Endothelial cell of umbilical vein (primary cell): ENCODE measurements around the gene CDC45. TPM values are rescaled to one million over a fixed set of nuclear protein-coding genes. Genes with fewer than 3 reads are reported as not detected.

ENCODE experiments used
- BruUV-seq: library from RNA; stranded (reverse); fragments of 400-500 nt; replicated peaks from 2 replicates; lab custom pipeline; 2021; lab: Mats Ljungman, UMichigan
- CTCF ChIA-PET: fragments of 300-600, 350-600 bp; sonication (Branson Sonifier 250); formaldehyde crosslinking; loops from one replicate; lab custom pipeline; 2021; ENCODE audit warnings: antibody characterized with exemption, inconsistent platforms; lab: Charles Lee
- POLR2A ChIA-PET: fragments of 300-600, 350-600 bp; sonication (Branson Sonifier 250); formaldehyde crosslinking; loops from one replicate; lab custom pipeline; 2021; ENCODE audit warnings: antibody characterized with exemption, inconsistent platforms; lab: Charles Lee
- DNase-seq: peaks from one replicate; pipeline ENCODE4 v3.0.0-alpha.2; 2011; ENCODE audit warnings: low read depth, low spot score
- FAIRE-seq: peaks from 2 replicates; lab custom pipeline; 2011; peaks lifted over from hg19 to GRCh38; lab: Jason Lieb, UNC
- H2AFZ ChIP-seq: 2 replicates; pipeline ENCODE4 v1.6.0; 2012; ENCODE audit warnings: low read depth, low read length, control low read depth, inconsistent platforms
- H3K27ac ChIP-seq: 2 replicates; pipeline ENCODE4 v1.5.1; 2011; ENCODE audit warnings: low read depth, mild to moderate bottlenecking, control low read depth, low read length, moderate library complexity; ENCODE audit not compliant: insufficient read depth
- H3K27me3 ChIP-seq, 2 experiments: 2 replicates each; pipeline versions ENCODE4 v1.6.0 to v1.6.1; 2011; ENCODE audit warnings: low read length in 2 of 2, mixed read lengths in 1 of 2; ENCODE audit not compliant: control insufficient read depth in 2 of 2, insufficient read depth in 2 of 2
- H3K36me3 ChIP-seq, 2 experiments: 2 replicates in 1 of 2; 3 replicates in 1 of 2; pipeline ENCODE4 v1.5.1; 2011; ENCODE audit warnings: low read length in 2 of 2, mild to moderate bottlenecking in 1 of 2, moderate library complexity in 1 of 2; ENCODE audit not compliant: control insufficient read depth in 2 of 2, insufficient read depth in 2 of 2; ENCODE audit errors: extremely low read depth in 1 of 2
- H3K4me1 ChIP-seq: 3 replicates; pipeline ENCODE4 v1.5.1; 2011; ENCODE audit warnings: mild to moderate bottlenecking, low read length; ENCODE audit not compliant: control insufficient read depth, insufficient read depth; ENCODE audit errors: extremely low read depth
- H3K4me2 ChIP-seq: 2 replicates; pipeline ENCODE4 v1.6.1; 2011; ENCODE audit warnings: low read length, control low read depth, mixed read lengths; ENCODE audit not compliant: insufficient read depth
- H3K4me3 ChIP-seq, 3 experiments: fragments of 200-600 bp in 1 of 3; sonication (generic), shearing (Covaris generic) in 1 of 3; replicated peaks in 1 of 3; 2 replicates each; pipeline ENCODE4 v1.5.1; 2011 to 2016; ENCODE audit warnings: control low read depth in 3 of 3, low read length in 3 of 3, mild to moderate bottlenecking in 2 of 3, inconsistent platforms in 1 of 3, low read depth in 1 of 3, moderate library complexity in 1 of 3; ENCODE audit not compliant: insufficient read depth in 1 of 3
- H3K79me2 ChIP-seq: 2 replicates; pipeline ENCODE4 v1.6.0; 2012; ENCODE audit warnings: low read length, inconsistent platforms; ENCODE audit not compliant: control insufficient read depth, insufficient read depth
- H3K9ac ChIP-seq: replicated peaks from 2 replicates; pipeline ENCODE3; 2011; ENCODE audit warnings: low read length, control low read depth; ENCODE audit not compliant: insufficient read depth; ENCODE audit errors: extremely low read depth
- H3K9me1 ChIP-seq: replicated peaks from 3 replicates; pipeline ENCODE4 v1.6.0; 2011; ENCODE audit warnings: mild to moderate bottlenecking, low read length; ENCODE audit not compliant: control insufficient read depth, insufficient read depth; ENCODE audit errors: extremely low read depth
- H3K9me3 ChIP-seq: replicated peaks from 2 replicates; pipeline ENCODE4 v1.5.1; 2012; ENCODE audit warnings: low read length, inconsistent platforms; ENCODE audit not compliant: control insufficient read depth, insufficient read depth
- H4K20me1 ChIP-seq: replicated peaks from 2 replicates; pipeline ENCODE3; 2011; ENCODE audit warnings: mild to moderate bottlenecking, low read length; ENCODE audit not compliant: control insufficient read depth, insufficient read depth; ENCODE audit errors: extremely low read depth
- FOS ChIP-seq: IDR thresholded peaks from 2 replicates; pipeline ENCODE4 v1.6.1; 2011; ENCODE audit warnings: mild to moderate bottlenecking, low read length, moderate library complexity, borderline replicate concordance; ENCODE audit not compliant: insufficient read depth
- GATA2 ChIP-seq: IDR thresholded peaks from 2 replicates; pipeline ENCODE4 v1.7.0; 2011; ENCODE audit warnings: low read depth, mild to moderate bottlenecking, moderate library complexity, mixed read lengths, low read length; ENCODE audit not compliant: insufficient read length, insufficient read depth
- JUN ChIP-seq: IDR thresholded peaks from 2 replicates; pipeline ENCODE4 v1.6.1; 2011; ENCODE audit warnings: borderline replicate concordance, low read depth; ENCODE audit not compliant: insufficient read length, insufficient read depth
- MYC ChIP-seq: IDR thresholded peaks from one replicate; pipeline ENCODE4 v1.6.1; 2011; ENCODE audit warnings: mild to moderate bottlenecking, low read depth, low read length
- POLR2A ChIP-seq: IDR thresholded peaks from 2 replicates; pipeline ENCODE4 v1.6.1; 2012; ENCODE audit warnings: low read depth, mild to moderate bottlenecking, control low read depth, low read length
- POLR2AphosphoS5 ChIP-seq: IDR thresholded peaks from 2 replicates; pipeline ENCODE4 v1.6.1; 2012; ENCODE audit warnings: low read depth, mild to moderate bottlenecking, control low read depth, low read length, moderate library complexity; ENCODE audit not compliant: insufficient read depth
- dilution Hi-C: fragments of 300-500 bp; cut with MboI; formaldehyde crosslinking; loops from one replicate; pipeline ENCODE4 v1.15.0; 2019; ENCODE audit warnings: low sequenced_read_pairs; ENCODE audit not compliant: extremely low pct_ligation_motif_present
- intact Hi-C: fragments of 100-400 bp; cut with micrococcal nuclease; formaldehyde crosslinking; loops from one replicate; pipeline ENCODE4 v1.10.0; 2022
- polyA plus RNA-seq, 4 experiments: library from polyadenylated mRNA; depleted of rRNA in 3 of 4; stranded (reverse) in 3 of 4; unstranded in 1 of 4; fragments of >200 nt; gene quantifications; 2 replicates each; pipeline versions ENCODE4 v1.2.1 to v1.2.3, GENCODE V29; 2011 to 2012; ENCODE audit warnings: missing spikeins in 1 of 4
- total RNA-seq: library from RNA; stranded (reverse); gene quantifications from 2 replicates; pipeline ENCODE4 v1.2.3, GENCODE V29; 2021
- TF ChIP-seq, protein P1 (sequence below): IDR thresholded peaks from 2 replicates; pipeline ENCODE4 v1.6.1; 2011; ENCODE audit not compliant: insufficient read depth, insufficient read length
- TF ChIP-seq, protein P2 (sequence below), 2 donors: IDR thresholded peaks; 1 replicate in 1 of 2; 2 replicates in 1 of 2; pipeline ENCODE4 v1.5.1; 2011; ENCODE audit warnings: low read length in 2 of 2, mild to moderate bottlenecking in 2 of 2, moderate library complexity in 2 of 2, control low read depth in 1 of 2, inconsistent platforms in 1 of 2, low read depth in 1 of 2; ENCODE audit not compliant: insufficient read depth in 1 of 2; ENCODE audit errors: extremely low read depth in 1 of 2

CDC45 gene
- total and polyA plus RNA-seq, 2 donors (not counting 3 experiments of a cell fraction or from before 2014, with no cell fraction given): 36.6 to 40.6 TPM

DNA sequence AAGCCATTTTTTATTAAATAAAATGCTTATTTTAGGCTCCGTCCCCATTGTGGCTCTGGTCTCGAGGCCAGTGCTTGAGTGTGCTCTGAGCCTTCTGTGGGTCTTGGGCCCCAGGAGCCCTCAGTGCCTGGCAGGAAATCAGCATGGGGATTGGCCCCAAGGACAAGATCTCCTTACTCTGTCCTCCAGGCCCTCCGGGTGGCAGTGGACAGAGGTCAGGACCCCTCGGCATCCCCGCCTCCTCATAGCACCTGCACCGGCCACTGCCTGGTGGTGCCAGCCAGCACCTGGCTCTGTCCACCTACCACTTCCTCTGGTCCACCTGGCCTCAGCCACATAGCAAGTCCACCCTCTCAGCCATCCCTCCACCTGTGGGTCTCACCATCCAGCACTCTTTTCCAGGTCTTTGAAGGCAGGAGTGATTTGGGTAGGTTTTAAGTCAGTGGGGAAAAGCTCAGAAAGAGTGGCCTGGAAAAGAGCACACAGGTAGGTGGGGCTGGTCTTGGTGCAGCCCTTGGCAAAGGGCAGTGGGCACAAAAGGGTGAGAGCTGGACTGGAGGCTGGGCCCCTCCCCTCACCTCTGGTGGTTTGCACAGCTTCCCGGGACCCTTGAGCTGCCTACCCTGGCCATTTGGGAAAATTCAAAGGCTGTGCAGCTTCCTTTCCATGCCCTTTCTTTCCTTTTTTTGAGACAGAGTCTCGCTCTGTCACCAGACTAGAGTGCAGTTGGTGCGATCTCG is 41.0 kb downstream of the CDC45 start:
- CTCF ChIA-PET: interaction anchor here (1.0 to 4.6 kb wide), 6 partner anchors 11 to 109 kb away, joined by 3 to 50 read pairs (median 4); no protein-coding TSS in a partner anchor
- dilution Hi-C loops: no loop called here
- peak overlapping the region in 1 of 3 experiments; percentile 75 for H3K4me3 ChIP-seq

More for the DNA sequence above, 41.0 kb downstream of the CDC45 start:
- Histone ChIP-seq H3K9ac (no peak overlapping the region), H3K9me3 (no peaks in the 10 kb centered on the region), H3K79me2 (peaks cover 28% of the 10 kb centered on the region), H4K20me1 (no peaks in the 10 kb centered on the region), H3K27me3 (no peaks in the 10 kb centered on the region), H2AFZ (no peak overlapping the region), H3K36me3 (peaks cover 0 to 2% of the 10 kb centered on the region in 2 experiments), H3K9me1 (no peaks in the 10 kb centered on the region), H3K4me1 (peaks cover 29% of the 10 kb centered on the region), H3K4me2 (no peak overlapping the region), H3K27ac (no peak overlapping the region)
- TF ChIP-seq, protein P1, sequence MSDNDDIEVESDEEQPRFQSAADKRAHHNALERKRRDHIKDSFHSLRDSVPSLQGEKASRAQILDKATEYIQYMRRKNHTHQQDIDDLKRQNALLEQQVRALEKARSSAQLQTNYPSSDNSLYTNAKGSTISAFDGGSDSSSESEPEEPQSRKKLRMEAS: no peak
- TF ChIP-seq POLR2A (peak; percentile 2), MYC (no peak), JUN (no peak), GATA2 (no peak), FOS (no peak), POLR2AphosphoS5 (no peak)
- TF ChIP-seq, protein P2, sequence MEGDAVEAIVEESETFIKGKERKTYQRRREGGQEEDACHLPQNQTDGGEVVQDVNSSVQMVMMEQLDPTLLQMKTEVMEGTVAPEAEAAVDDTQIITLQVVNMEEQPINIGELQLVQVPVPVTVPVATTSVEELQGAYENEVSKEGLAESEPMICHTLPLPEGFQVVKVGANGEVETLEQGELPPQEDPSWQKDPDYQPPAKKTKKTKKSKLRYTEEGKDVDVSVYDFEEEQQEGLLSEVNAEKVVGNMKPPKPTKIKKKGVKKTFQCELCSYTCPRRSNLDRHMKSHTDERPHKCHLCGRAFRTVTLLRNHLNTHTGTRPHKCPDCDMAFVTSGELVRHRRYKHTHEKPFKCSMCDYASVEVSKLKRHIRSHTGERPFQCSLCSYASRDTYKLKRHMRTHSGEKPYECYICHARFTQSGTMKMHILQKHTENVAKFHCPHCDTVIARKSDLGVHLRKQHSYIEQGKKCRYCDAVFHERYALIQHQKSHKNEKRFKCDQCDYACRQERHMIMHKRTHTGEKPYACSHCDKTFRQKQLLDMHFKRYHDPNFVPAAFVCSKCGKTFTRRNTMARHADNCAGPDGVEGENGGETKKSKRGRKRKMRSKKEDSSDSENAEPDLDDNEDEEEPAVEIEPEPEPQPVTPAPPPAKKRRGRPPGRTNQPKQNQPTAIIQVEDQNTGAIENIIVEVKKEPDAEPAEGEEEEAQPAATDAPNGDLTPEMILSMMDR (IDR thresholded peaks at IDR 0.05; ENCODE audit: extremely low read depth in 1 of 2, insufficient read depth in 1 of 2, low read depth in 1 of 2, low read length in 2 of 2): no peak
- DNase-seq (no peak), FAIRE-seq (no peak)
- POLR2A ChIA-PET: no interaction called here
- intact Hi-C loops: no loop called here
- no TSS peak for BruUV-seq
